Activated CD4-positive, CD25-positive, alpha-beta regulatory T cell treated with anti-CD3 and anti-CD28 coated beads, Interleukin-2, amount 50 U/mL, for 16 hours (primary cell): Measurements from ENCODE around the gene MYLK4.

Experiments
- DNase-seq: peaks from one replicate; pipeline ENCODE4 v3.0.0-alpha.2; 2020; ENCODE audit warnings: low read depth, low spot score

The MYLK4 gene

DNA sequence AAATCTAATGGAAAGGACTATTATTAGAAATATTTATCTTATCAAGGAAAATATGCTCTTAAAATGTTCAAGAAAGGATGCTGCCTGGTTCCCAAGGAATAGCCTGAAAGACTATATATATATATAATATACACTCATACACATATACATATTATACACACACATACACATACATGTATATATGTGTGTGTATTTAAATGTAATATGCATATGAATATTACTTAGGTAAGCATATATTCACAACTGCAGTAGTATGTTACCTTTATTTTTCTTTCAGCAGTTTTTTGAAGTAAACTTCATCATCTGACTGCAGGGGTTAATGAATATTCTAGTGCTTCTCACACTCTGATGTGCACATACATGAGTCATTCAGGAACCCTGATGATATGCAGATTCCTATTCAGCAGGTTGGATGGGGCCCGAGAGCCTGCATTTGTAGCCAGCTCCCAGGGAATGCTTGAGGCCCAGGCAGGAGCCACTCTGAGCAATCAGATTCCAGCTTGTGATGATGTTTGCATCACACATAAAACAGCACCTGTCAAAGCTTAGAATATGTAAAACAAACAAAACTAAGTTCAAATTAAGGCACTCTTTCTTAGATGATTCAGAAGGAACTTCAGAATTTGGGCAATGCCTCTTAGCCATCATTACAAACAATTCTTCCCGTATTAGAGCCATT, 16.1 kb downstream of the MYLK4 start:
- no peak for DNase-seq

GRCh38 chr6:2733736-2734480, 16.8 kb downstream of the MYLK4 start:
- DNase-seq = no peak

DNA sequence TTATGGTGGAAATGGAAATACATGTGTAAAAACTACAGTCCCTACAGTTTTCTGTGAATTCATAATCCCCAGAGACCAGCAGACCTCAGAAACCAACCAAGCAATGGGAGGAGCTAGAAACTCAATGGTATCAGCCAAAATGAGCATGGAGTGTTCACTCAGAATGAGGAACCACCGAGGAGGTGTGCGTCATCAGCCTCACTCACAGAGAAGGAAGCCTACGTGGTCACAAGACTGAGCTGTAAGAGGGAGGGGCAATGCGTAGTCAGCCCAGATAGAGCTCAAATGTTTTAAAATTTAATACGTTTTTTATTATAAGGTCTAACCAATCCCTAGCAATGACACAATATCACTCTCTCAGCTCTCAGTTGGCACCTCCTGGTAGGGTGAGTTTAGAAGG, 17.4 kb downstream of the MYLK4 start:
- DNase-seq = no peak

- DNase-seq = no peak
Measured at GRCh38 chr6:2732503-2733089, 18.1 kb downstream of the MYLK4 start.

- DNase-seq = no peak
Measured at GRCh38 chr6:2731281-2731909, 19.3 kb downstream of the MYLK4 start.

DNA sequence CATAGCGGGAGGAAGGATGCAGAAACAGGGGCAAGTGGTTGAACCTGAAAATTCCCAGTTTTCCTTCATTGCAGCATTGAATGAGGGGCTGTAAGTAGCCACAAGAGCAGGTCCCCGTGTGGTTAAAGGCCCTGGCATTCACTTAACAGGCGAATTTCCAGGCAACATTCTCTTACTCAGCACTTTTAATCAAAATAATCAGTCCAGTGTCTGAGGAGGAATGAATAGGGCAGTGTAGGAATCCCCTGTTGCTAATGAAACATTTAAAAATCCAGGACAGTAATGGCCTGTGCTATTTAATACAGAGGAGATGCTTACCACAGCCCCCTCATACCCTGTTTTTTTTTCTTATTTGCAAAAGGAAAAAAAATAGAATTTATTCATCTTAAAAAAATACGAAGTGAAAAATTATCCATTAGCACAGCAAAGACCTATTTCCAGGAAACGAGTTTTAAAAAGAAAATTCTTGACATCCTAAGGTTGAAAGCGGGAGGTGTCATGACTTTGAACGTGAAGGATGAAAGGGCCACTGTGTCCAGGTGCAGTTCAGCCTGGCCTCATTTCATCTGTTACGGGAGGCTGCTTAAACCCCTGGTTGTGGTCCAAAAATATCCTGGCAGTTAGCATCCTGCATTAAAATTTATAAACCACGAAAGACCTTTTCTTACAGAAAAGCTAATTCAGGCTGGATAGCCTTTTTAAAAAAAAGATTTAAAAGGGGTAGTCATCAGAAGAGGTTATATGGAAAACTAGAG, 20.2 kb downstream of the MYLK4 start:
- DNase-seq = no peak

GRCh38 chr6:2729921-2730320, 20.8 kb downstream of the MYLK4 start:
- no peak for DNase-seq

GRCh38 chr6:2725999-2726567, 24.6 kb downstream of the MYLK4 start:
- no peak for DNase-seq

- DNase-seq = no peak
Measured at GRCh38 chr6:2725364-2725988, 25.2 kb downstream of the MYLK4 start.

- DNase-seq = no peak
Measured at GRCh38 chr6:2721219-2721618, 29.5 kb downstream of the MYLK4 start.

DNA sequence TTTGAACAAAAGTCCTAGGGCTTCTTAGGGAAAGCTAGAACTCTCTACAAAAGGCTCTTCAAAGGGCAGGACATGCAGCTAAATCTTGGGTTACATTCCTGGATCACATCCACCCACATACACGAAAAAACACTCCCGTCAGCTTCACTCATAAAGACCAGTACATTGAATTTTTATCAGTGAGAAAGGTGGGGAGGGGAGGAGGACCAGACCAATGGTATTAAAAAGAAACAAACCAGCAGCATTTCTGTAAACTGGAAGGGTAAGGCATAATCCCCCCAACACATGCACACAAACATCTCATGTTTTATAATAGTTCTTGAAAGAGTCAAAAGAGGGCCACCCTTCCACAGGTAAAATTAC, 31.6 kb downstream of the MYLK4 start:
- DNase-seq = no peak

GRCh38 chr6:2718334-2719092, 32.2 kb downstream of the MYLK4 start:
- no peak for DNase-seq

GRCh38 chr6:2716936-2717700, 33.6 kb downstream of the MYLK4 start:
- DNase-seq = no peak

DNA sequence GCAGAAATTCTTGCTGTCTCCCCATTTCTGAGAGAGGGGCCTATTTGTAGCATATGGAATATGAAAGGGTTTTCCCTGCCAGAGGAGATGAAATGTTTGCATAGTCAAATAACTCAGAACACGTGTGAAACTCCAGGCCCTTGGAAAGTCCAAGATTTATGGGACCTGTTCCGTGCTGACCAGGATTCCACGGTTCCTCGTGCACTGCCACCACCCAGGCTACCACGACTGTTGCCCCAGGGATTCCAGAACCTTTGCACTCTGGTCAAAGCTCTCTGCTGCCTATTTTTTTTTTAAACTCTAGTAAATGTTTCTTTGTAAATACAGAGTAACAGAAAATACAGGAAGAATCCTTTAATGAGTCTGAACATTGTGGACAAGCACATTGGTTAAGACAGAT, 35.0 kb downstream of the MYLK4 start:
- DNase-seq = no peak

GRCh38 chr6:2714111-2714895, 36.4 kb downstream of the MYLK4 start:
- DNase-seq = no peak

- no peak for DNase-seq
Measured at GRCh38 chr6:2713473-2714110, 37.1 kb downstream of the MYLK4 start.

GRCh38 chr6:2712102-2712501, 38.6 kb downstream of the MYLK4 start:
- no peak for DNase-seq

- no peak for DNase-seq
Measured at GRCh38 chr6:2710412-2710811, 40.3 kb downstream of the MYLK4 start.
